Left ventricle myocardium superior (tissue), 1 donor: Measurements from ENCODE around the gene MTMR12. TPM values are rescaled to one million over a fixed set of nuclear protein-coding genes. Genes with fewer than 3 reads are reported as not detected.
A peak's percentile ranks its signal among the peaks of the same experiment; 100 is the strongest.
"Not testable (repeated sequence)": the region's sequence is repeated elsewhere in the genome, so short reads cannot be mapped to it uniquely, and the experiment has no call there.

ENCODE experiments used
- ATAC-seq: fragments of 200-7000 bp; cut with Tn5 transposase; one replicate; pipeline ENCODE4 v1.9.1; 2020; ENCODE audit warnings: mild to moderate bottlenecking, moderate library complexity
- DNase-seq: peaks from one replicate; pipeline ENCODE4 v3.0.0-alpha.2; 2020
- intact Hi-C: fragments of 100-400 bp; cut with micrococcal nuclease; formaldehyde crosslinking; loops from one replicate; pipeline ENCODE4 v1.11.0; 2022
- total RNA-seq: library from RNA; stranded (reverse); fragmentation: NEBNext Ultra II Directional; extraction: Animal tissue kit (Norgen Biotek cat#: 25700); gene quantifications from one replicate; pipeline ENCODE4 v1.2.1, GENCODE V29; 2021
- donor health status: DM: no; HTN: yes; CAD: no; lungs with severe emphysema.

The MTMR12 gene
- total RNA-seq, 1 donor from 2014 or later: 17.4 TPM

DNA sequence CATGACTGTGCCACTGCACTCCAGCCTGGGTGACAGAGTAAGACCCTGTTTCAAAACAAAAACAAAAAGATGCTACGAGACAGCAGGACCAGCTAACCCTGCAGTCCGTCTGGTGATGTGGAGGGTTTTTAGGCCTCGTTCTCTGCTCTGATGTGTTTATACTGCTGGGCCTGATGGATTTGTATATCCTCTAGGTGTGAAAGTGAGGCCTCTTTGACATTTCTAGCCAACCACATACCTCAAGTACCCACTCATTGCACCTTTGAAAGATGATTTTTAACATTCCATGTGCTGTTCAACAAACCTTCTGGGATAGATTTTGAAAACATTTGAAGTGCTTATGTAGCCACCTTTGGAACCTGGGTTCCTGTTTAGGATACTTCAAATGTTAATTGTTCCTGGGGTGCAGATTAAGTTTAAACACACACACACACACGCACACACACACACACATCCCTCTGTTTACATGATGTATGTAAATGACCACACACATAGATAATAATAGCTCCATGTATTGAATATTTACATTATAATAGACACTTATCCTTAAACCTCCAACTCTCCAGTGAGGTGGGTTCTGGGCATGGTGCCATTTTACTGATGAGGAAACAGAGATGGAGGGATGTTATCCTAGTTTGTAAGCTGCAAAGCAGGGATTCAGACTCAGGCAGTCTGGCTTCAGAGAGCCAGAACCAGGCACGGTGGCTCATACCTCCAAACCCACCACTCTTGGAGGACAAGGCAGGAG, 89.8 kb downstream of the MTMR12 start:
- no peak for DNase-seq
- no peak for ATAC-seq
- intact Hi-C loops: no loop called here

DNA sequence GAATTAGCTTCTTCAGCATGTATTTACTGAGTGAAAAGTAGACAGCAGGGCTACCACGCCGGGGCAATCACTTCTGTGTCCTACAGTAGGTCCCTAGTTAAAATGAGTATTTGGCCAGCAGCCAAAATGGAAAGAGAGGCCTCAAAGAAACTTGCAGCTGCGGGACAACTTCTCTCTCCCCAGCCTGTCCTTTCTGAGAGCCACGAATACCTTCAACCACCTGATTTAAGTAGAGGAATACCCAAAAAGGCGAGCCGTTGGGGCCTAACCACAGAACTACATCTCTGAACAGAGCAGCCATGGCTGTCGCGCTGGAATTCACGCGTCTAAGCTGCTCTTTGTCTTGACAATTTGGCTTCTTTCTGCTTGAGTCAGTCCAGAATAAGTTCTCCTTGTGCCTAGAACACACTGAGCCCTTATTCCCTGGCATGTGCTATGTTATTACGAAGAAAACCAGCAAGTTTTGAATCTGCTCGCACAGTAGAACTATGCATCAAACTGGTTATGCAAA, 94.8 kb downstream of the MTMR12 start:
- DNase-seq (peak; percentile 38), ATAC-seq (peak; percentile 81)
- intact Hi-C loops: no loop called here

GRCh38 chr5:32214344-32214743, 98.4 kb downstream of the MTMR12 start:
- intact Hi-C loops, ATAC-seq, DNase-seq: not testable (repeated sequence)

GRCh38 chr5:32210151-32210550, 102.6 kb downstream of the MTMR12 start:
- ATAC-seq (no peak), DNase-seq (no peak)
- intact Hi-C loops: no loop called here

DNA sequence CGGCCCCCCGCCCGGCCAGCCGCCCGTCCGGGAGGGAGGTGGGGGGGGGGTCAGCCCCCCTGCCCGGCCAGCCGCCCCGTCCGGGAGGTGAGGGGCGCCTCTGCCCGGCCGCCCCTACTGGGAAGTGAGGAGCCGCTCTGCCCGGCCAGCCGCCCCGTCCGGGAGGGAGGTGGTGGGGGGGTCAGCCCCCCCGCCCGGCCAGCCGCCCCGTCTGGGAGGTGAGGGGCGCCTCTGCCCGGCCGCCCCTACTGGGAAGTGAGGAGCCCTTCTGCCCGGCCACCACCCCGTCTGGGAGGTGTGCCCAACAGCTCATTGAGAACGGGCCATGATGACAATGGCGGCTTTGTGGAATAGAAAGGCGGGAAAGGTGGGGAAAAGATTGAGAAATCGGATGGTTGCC, 103.9 kb downstream of the MTMR12 start:
- intact Hi-C loops, ATAC-seq, DNase-seq: not testable (repeated sequence)

DNA sequence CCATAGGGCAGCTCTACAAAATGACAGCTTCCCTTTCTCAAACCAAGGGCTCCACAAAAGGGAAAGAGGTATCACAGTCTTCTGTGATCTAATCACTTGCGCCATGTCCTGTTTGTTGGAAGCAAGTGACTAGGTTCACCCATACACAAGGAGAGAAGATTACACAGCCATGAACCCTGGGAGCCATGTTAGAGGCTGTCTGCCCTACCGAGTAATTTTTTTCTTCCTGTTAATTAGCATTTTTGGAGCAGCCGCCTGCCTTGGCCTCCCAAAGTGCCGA, 105.4 kb downstream of the MTMR12 start:
- DNase-seq (no peak), ATAC-seq (no peak)
- intact Hi-C loops: no loop called here

- intact Hi-C loops: no loop called here
- ATAC-seq: no peak
- no peak for DNase-seq
Measured at GRCh38 chr5:32206509-32207354, 106.0 kb downstream of the MTMR12 start.

DNA sequence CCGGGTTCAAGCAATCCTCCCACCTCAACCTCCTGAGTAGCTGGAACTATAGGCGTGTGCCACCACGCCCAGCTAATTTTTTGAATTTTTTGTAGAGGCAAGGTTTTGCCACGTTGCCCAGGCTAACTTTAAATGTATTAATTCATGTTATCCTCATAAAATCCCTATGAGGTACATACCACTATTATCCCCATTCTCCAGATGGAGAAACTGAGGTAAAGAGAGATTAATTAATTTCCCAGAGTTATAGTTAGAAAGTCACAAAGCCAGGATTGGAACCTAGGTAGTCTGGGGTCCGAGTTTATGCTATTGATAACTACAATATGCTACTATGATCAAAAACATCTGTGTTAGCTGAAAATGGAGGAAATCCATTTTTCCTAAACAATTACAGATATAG, 106.7 kb downstream of the MTMR12 start:
- ATAC-seq (no peak), DNase-seq (no peak)
- intact Hi-C loops: no loop called here

DNA sequence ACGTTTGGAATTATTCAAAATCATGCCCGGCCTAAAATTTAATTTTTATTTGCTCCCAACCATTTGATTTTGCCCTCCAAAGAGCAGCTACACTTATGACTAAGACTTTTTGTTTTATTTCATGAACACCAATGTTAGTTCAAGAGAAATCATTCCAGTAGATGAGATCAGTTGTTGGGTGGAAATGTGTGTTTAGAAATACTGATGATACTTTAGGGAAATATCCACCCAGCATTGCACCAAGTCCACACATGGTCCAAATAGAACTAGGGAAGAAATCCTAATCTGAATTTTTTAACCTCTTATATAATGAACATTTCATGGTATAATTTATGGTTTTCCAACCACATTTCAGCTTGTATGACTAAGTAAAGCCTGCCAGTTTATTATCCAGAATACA, 110.3 kb downstream of the MTMR12 start:
- ATAC-seq (peak; percentile 78), DNase-seq (no peak)
- intact Hi-C loops: no loop called here

GRCh38 chr5:32201122-32201753, 111.5 kb downstream of the MTMR12 start:
- DNase-seq (no peak), ATAC-seq (peak; percentile 48)
- intact Hi-C loops: no loop called here

DNA sequence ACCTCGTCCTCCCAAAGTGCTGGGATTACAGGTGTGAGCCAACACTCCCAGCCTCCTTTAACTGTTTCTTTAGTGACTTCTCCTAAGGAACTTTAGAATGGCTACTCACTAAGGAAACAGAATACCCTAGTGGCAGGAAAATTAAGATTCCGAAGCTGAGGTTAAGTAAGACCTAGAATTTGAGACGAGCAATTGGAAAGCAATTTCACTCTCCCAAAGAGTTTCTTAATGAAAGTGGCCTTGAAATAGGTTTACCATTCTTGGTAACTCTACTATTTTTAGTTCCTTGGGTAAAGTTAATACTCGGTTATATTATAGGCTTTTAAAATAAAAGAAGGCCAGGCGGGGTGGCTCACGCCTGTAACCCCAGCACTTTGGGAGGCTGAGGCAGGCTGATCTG, 115.7 kb downstream of the MTMR12 start:
- intact Hi-C loops: no loop called here
- DNase-seq: no peak
- no peak for ATAC-seq

GRCh38 chr5:32195265-32195664, 117.5 kb downstream of the MTMR12 start:
- DNase-seq (no peak), ATAC-seq (no peak)
- intact Hi-C loops: no loop called here

- intact Hi-C loops: no loop called here
- DNase-seq (peak; percentile 87), ATAC-seq (peak; percentile 78)
Measured at GRCh38 chr5:32193591-32193990, 119.1 kb downstream of the MTMR12 start.

DNA sequence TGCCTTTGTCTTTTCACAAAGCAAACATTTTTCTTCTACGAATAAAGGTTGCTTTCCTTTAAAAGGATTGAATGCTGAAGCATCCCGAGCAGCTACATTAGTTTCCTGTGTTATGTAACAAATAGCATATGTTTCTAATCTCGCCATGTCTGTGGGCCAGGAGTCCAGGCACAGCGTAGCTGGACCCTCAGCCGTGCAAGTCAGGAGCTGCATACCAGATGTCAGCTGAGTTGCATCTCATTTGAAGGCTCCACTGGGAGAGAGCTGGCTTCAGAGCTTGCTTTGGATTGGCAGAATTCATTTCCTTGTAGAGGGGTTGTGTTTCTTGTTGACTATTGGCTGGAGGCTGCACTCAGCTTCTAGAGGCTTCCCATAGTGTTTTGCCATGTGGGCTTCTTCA, 122.6 kb downstream of the MTMR12 start:
- peak; percentile 95 for ATAC-seq
- intact Hi-C loops: no loop called here
- DNase-seq: peak; percentile 67

- DNase-seq: no peak
- intact Hi-C loops: no loop called here
- no peak for ATAC-seq
Measured at GRCh38 chr5:32187675-32188074, 125.1 kb downstream of the MTMR12 start.

GRCh38 chr5:32182463-32183063, 130.2 kb downstream of the MTMR12 start:
- intact Hi-C loops: no loop called here
- DNase-seq: no peak
- peak; percentile 87 for ATAC-seq
